ENCODE results near the gene CRYGN. TPM values are rescaled to one million over a fixed set of nuclear protein-coding genes. Genes with fewer than 3 reads are reported as not detected.
A peak's percentile ranks its signal among the peaks of the same experiment; 100 is the strongest.

CRYGN gene
- total RNA-seq, 2 experiments from 2014 or later = 0.35 TPM; not detected in 1

GRCh38 chr7:151455690-151456089 is 15.7 kb upstream of the CRYGN start:
- CTCF ChIA-PET = no interaction called here
- Mint-ChIP-seq H3K4me3 (no peak overlapping the region), H3K4me1 (peaks cover 3% of the 10 kb centered on the region)

GRCh38 chr7:151454932-151455530 is 15.1 kb upstream of the CRYGN start:
- peak; percentile 12 for DNase-seq
- H3K9me3 Mint-ChIP-seq = no peaks in the 10 kb centered on the region
- no peak overlapping the region for H3K4me3 Mint-ChIP-seq
- CTCF ChIA-PET = no interaction called here
- POLR2A ChIA-PET = no interaction called here
- no peaks in the 10 kb centered on the region for H3K36me3 Mint-ChIP-seq (ENCODE audit: low read depth)
- peaks cover 3% of the 10 kb centered on the region for H3K4me1 Mint-ChIP-seq
- H3K27ac Mint-ChIP-seq = no peak overlapping the region
- peaks cover 8% of the 10 kb centered on the region for H3K27me3 Mint-ChIP-seq

More at GRCh38 chr7:151455690-151456089, 15.7 kb upstream of the CRYGN start:
- H3K9me3 Mint-ChIP-seq = no peaks in the 10 kb centered on the region
- DNase-seq = peak; percentile 15
- peaks cover 10% of the 10 kb centered on the region for H3K27me3 Mint-ChIP-seq
- no peak overlapping the region for H3K27ac Mint-ChIP-seq
- POLR2A ChIA-PET = no interaction called here
- H3K36me3 Mint-ChIP-seq (ENCODE audit: low read depth) = no peaks in the 10 kb centered on the region

GRCh38 chr7:151454305-151454704 is 14.4 kb upstream of the CRYGN start:
- CTCF ChIA-PET = no interaction called here
- H3K9me3 Mint-ChIP-seq = no peaks in the 10 kb centered on the region

GRCh38 chr7:151453326-151453791 is 13.4 kb upstream of the CRYGN start:
- peaks cover 14% of the 10 kb centered on the region for H3K27me3 Mint-ChIP-seq
- no peaks in the 10 kb centered on the region for H3K36me3 Mint-ChIP-seq (ENCODE audit: low read depth)
- DNase-seq = peak; percentile 28
- no peak overlapping the region for H3K27ac Mint-ChIP-seq
- CTCF ChIA-PET = no interaction called here
- peaks cover 13% of the 10 kb centered on the region for H3K4me1 Mint-ChIP-seq
- H3K4me3 Mint-ChIP-seq = no peak overlapping the region
- no peaks in the 10 kb centered on the region for H3K9me3 Mint-ChIP-seq
- POLR2A ChIA-PET = interaction anchor here (0.5 to 1.4 kb wide), 3 partner anchors 19 to 97 kb away, joined by 3 read pairs; no protein-coding TSS in a partner anchor

More at GRCh38 chr7:151454305-151454704, 14.4 kb upstream of the CRYGN start:
- no peak overlapping the region for H3K4me3 Mint-ChIP-seq
- POLR2A ChIA-PET = interaction anchor here (1.1 to 1.4 kb wide), 2 partner anchors 18 to 38 kb away, joined by 3 read pairs; no protein-coding TSS in a partner anchor
- no peaks in the 10 kb centered on the region for H3K36me3 Mint-ChIP-seq (ENCODE audit: low read depth)
- H3K4me1 Mint-ChIP-seq = peaks cover 9% of the 10 kb centered on the region
- H3K27me3 Mint-ChIP-seq = peaks cover 14% of the 10 kb centered on the region
- DNase-seq = no peak
- no peak overlapping the region for H3K27ac Mint-ChIP-seq

- Mint-ChIP-seq H3K4me1 (peaks cover 13% of the 10 kb centered on the region), H3K27ac (no peak overlapping the region), H3K4me3 (no peak overlapping the region), H3K27me3 (peaks cover 14% of the 10 kb centered on the region), H3K36me3 (ENCODE audit: low read depth) (no peaks in the 10 kb centered on the region), H3K9me3 (no peaks in the 10 kb centered on the region)
- no peak for DNase-seq
- ChIA-PET POLR2A (interaction anchor here (0.5 to 1.4 kb wide), 2 partner anchors 20 to 96 kb away, joined by 3 read pairs; no protein-coding TSS in a partner anchor), CTCF (interaction anchor here (6.6 kb wide), 1 partner anchor 85 kb away, joined by 184 read pairs; no protein-coding TSS in a partner anchor)
Observed at GRCh38 chr7:151452680-151453325, 12.9 kb upstream of the CRYGN start.

- H3K27me3 Mint-ChIP-seq = peaks cover 14% of the 10 kb centered on the region
- no peaks in the 10 kb centered on the region for H3K36me3 Mint-ChIP-seq (ENCODE audit: low read depth)
- ChIA-PET CTCF (interaction anchor here (6.6 kb wide), 1 partner anchor 84 kb away, joined by 184 read pairs; no protein-coding TSS in a partner anchor), POLR2A (no interaction called here)
- H3K27ac Mint-ChIP-seq = no peak overlapping the region
- no peaks in the 10 kb centered on the region for H3K9me3 Mint-ChIP-seq
- no peak for DNase-seq
- H3K4me3 Mint-ChIP-seq = no peak overlapping the region
- H3K4me1 Mint-ChIP-seq = peaks cover 11% of the 10 kb centered on the region
Observed at GRCh38 chr7:151451626-151452571, 12.0 kb upstream of the CRYGN start.

GRCh38 chr7:151451156-151451555 is 11.2 kb upstream of the CRYGN start:
- Mint-ChIP-seq H3K4me1 (peaks cover 11% of the 10 kb centered on the region), H3K9me3 (no peaks in the 10 kb centered on the region), H3K27me3 (peaks cover 17% of the 10 kb centered on the region), H3K36me3 (ENCODE audit: low read depth) (no peaks in the 10 kb centered on the region), H3K4me3 (no peak overlapping the region), H3K27ac (no peak overlapping the region)
- ChIA-PET CTCF (interaction anchor here (0.8 to 6.6 kb wide), 3 partner anchors 84 to 307 kb away, joined by 3 to 184 read pairs (median 3); no protein-coding TSS in a partner anchor), POLR2A (no interaction called here)
- no peak for DNase-seq

GRCh38 chr7:151449990-151450389 is 10.0 kb upstream of the CRYGN start:
- ChIA-PET CTCF (interaction anchor here (1.1 to 6.6 kb wide), 7 partner anchors 8 to 309 kb away, joined by 3 to 184 read pairs (median 24); no protein-coding TSS in a partner anchor), POLR2A (interaction anchor here (1.2 to 2.9 kb wide), 4 partner anchors 69 to 182 kb away, joined by 3 to 13 read pairs (median 9); partner anchors contain the start of gene RHEB)
- Mint-ChIP-seq H3K36me3 (ENCODE audit: low read depth) (no peaks in the 10 kb centered on the region), H3K4me1 (peaks cover 11% of the 10 kb centered on the region), H3K27me3 (peaks cover 18% of the 10 kb centered on the region), H3K4me3 (no peak overlapping the region), H3K9me3 (no peaks in the 10 kb centered on the region), H3K27ac (no peak overlapping the region)
- DNase-seq = no peak

- Mint-ChIP-seq H3K27ac (no peak overlapping the region), H3K36me3 (ENCODE audit: low read depth) (no peaks in the 10 kb centered on the region), H3K27me3 (peaks cover 18% of the 10 kb centered on the region), H3K4me1 (peaks cover 11% of the 10 kb centered on the region), H3K4me3 (peak overlapping the region; percentile 66), H3K9me3 (no peaks in the 10 kb centered on the region)
- ChIA-PET POLR2A (interaction anchor here (0.8 to 2.9 kb wide), 10 partner anchors 10 to 184 kb away, joined by 3 to 13 read pairs (median 6); partner anchors contain the start of gene RHEB), CTCF (interaction anchor here (0.6 to 6.6 kb wide), 41 partner anchors 9 to 333 kb away, joined by 3 to 184 read pairs (median 4); partner anchors contain the start of genes CRYGN, NUB1 and RHEB)
- DNase-seq = peak; percentile 80
Observed at GRCh38 chr7:151448261-151449252, 8.6 kb upstream of the CRYGN start.

GRCh38 chr7:151447901-151448260 is 7.9 kb upstream of the CRYGN start:
- H3K36me3 Mint-ChIP-seq (ENCODE audit: low read depth) = no peaks in the 10 kb centered on the region

GRCh38 chr7:151447312-151447711 is 7.4 kb upstream of the CRYGN start:
- Mint-ChIP-seq H3K36me3 (ENCODE audit: low read depth) (no peaks in the 10 kb centered on the region), H3K27me3 (peaks cover 21% of the 10 kb centered on the region), H3K4me1 (peaks cover 11% of the 10 kb centered on the region), H3K27ac (no peak overlapping the region), H3K4me3 (no peak overlapping the region), H3K9me3 (no peaks in the 10 kb centered on the region)
- DNase-seq = no peak
- ChIA-PET POLR2A (interaction anchor here (1.5 to 2.9 kb wide), 2 partner anchors 8 to 79 kb away, joined by 4 to 13 read pairs; no protein-coding TSS in a partner anchor), CTCF (interaction anchor here (0.5 to 6.6 kb wide), 13 partner anchors 11 to 186 kb away, joined by 3 to 184 read pairs (median 15); partner anchors contain the start of gene RHEB)

More at GRCh38 chr7:151447901-151448260, 7.9 kb upstream of the CRYGN start:
- DNase-seq = no peak
- Mint-ChIP-seq H3K9me3 (no peaks in the 10 kb centered on the region), H3K27me3 (peaks cover 19% of the 10 kb centered on the region), H3K4me1 (peaks cover 11% of the 10 kb centered on the region), H3K27ac (no peak overlapping the region), H3K4me3 (peak overlapping the region; percentile 18)
- POLR2A ChIA-PET = interaction anchor here (0.8 to 2.9 kb wide), 7 partner anchors 9 to 133 kb away, joined by 3 to 13 read pairs (median 8); partner anchors contain the start of gene RHEB
- CTCF ChIA-PET = interaction anchor here (0.6 to 6.6 kb wide), 33 partner anchors 8 to 333 kb away, joined by 3 to 184 read pairs (median 4); partner anchors contain the start of genes CRYGN, NUB1 and RHEB

All from activated CD4-positive, alpha-beta memory T cell treated with anti-CD3 and anti-CD28 coated beads, Interleukin-2, amount 10 ng/mL, durations not matched to agents 7 days and 5 days (primary cell).